LNCaP clone FGC (cell line): Measurements from ENCODE around the gene ZNF543.
"Not testable (repeated sequence)": the region's sequence is repeated elsewhere in the genome, so short reads cannot be mapped to it uniquely, and the experiment has no call there.

ENCODE experiments used
- DNase-seq: peaks from one replicate; pipeline ENCODE4 v3.0.0-alpha.2; 2011; ENCODE audit warnings: low read depth
- H3K4me3 ChIP-seq: 2 replicates; pipeline ENCODE4 v1.5.1; 2011; ENCODE audit warnings: mild to moderate bottlenecking, low read depth, low read length, control low read depth
- CTCF ChIP-seq: IDR thresholded peaks from 2 replicates; pipeline ENCODE4 v1.5.1; 2012; ENCODE audit warnings: mild to moderate bottlenecking; ENCODE audit not compliant: control insufficient read depth, insufficient read depth; ENCODE audit errors: extremely low read depth

Gene ZNF543

GRCh38 chr19:57320180-57321084 is at the start of gene ZNF543:
Gene ZNF543 (plus strand): TSS chr19:57320472. CDS start chr19:57320854, 382 bp downstream.
- no peak for TF ChIP-seq CTCF
- peak; percentile 86 for DNase-seq

GRCh38 chr19:57271280-57271679 is 49.0 kb upstream of the ZNF543 start:
- no peak overlapping the region for H3K4me3 ChIP-seq
- TF ChIP-seq CTCF, result no peak
- DNase-seq, result no peak

More at GRCh38 chr19:57320180-57321084, at the start of gene ZNF543:
- peak within 1 kb of the TSS; percentile 93 for H3K4me3 ChIP-seq

DNA sequence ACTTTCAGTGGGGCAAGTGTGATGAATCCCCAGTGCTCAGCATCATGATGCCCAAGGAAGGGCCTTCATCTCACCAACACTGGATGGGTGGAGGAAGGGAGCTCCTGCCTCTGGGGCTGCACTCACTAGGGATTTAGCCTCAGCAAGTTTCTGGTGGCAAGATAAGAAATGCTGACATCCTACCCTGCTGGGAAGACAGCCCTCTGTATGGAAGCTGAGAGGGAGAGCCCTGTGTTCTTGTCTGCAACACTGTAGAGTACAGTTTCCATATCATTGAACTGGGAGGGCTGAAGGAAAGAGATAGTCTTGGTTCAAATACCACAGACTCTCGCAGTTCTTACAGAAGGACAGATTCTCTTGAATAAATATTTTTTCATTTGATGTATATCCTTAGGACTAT is 47.3 kb upstream of the ZNF543 start:
- no peak for DNase-seq
- H3K4me3 ChIP-seq, result no peak overlapping the region
- TF ChIP-seq CTCF, result no peak

- no peak for TF ChIP-seq CTCF
- no peak overlapping the region for H3K4me3 ChIP-seq
- no peak for DNase-seq
Observed at GRCh38 chr19:57276430-57276829, 43.8 kb upstream of the ZNF543 start.

- H3K4me3 ChIP-seq, DNase-seq: not testable (repeated sequence)
Observed at GRCh38 chr19:57278481-57278880, 41.8 kb upstream of the ZNF543 start.

- peak; percentile 54 for TF ChIP-seq CTCF
- peak; percentile 94 for DNase-seq
- H3K4me3 ChIP-seq, result peak overlapping the region; percentile 87
Observed at GRCh38 chr19:57279418-57280164, 40.7 kb upstream of the ZNF543 start.
